ENCODE results near the gene CRELD2.

GRCh38 chr22:49941507-49942316 is 23.3 kb downstream of the CRELD2 start:
- TF ChIP-seq, protein P1, sequence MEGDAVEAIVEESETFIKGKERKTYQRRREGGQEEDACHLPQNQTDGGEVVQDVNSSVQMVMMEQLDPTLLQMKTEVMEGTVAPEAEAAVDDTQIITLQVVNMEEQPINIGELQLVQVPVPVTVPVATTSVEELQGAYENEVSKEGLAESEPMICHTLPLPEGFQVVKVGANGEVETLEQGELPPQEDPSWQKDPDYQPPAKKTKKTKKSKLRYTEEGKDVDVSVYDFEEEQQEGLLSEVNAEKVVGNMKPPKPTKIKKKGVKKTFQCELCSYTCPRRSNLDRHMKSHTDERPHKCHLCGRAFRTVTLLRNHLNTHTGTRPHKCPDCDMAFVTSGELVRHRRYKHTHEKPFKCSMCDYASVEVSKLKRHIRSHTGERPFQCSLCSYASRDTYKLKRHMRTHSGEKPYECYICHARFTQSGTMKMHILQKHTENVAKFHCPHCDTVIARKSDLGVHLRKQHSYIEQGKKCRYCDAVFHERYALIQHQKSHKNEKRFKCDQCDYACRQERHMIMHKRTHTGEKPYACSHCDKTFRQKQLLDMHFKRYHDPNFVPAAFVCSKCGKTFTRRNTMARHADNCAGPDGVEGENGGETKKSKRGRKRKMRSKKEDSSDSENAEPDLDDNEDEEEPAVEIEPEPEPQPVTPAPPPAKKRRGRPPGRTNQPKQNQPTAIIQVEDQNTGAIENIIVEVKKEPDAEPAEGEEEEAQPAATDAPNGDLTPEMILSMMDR (IDR thresholded peaks at IDR 0.05) = no peak
- TF ChIP-seq EP300 (IDR thresholded peaks at IDR 0.05) = no peak
- TF ChIP-seq POLR2AphosphoS5 (IDR thresholded peaks at IDR 0.05) = no peak

All from stomach (tissue), 4 donors.